Hematopoietic multipotent progenitor cell treated with erythropoietin and hydrocortisone succinate and interleukin-3 and kit ligand, for 15 days (in vitro differentiated cells): ENCODE measurements around the gene ANKRD11.
"Not testable (repeated sequence)": the region's sequence is repeated elsewhere in the genome, so short reads cannot be mapped to it uniquely, and the experiment has no call there.

Source experiments
- DNase-seq: peaks from one replicate; pipeline ENCODE4 v3.0.0-alpha.2; 2015; ENCODE audit warnings: low spot score

The ANKRD11 gene

GRCh38 chr16:89314357-89314756 is 176.0 kb downstream of the ANKRD11 start:
- no peak for DNase-seq

GRCh38 chr16:89313583-89313982 is 176.8 kb downstream of the ANKRD11 start:
- no peak for DNase-seq

- DNase-seq: no peak
Measured at GRCh38 chr16:89312598-89313299, 177.6 kb downstream of the ANKRD11 start.

- DNase-seq: no peak
Measured at GRCh38 chr16:89312194-89312593, 178.2 kb downstream of the ANKRD11 start.

- no peak for DNase-seq
Measured at GRCh38 chr16:89311636-89312035, 178.7 kb downstream of the ANKRD11 start.

GRCh38 chr16:89309438-89310122 is 180.8 kb downstream of the ANKRD11 start:
- DNase-seq: no peak

- DNase-seq: no peak
Measured at GRCh38 chr16:89308391-89309333, 181.7 kb downstream of the ANKRD11 start.

- no peak for DNase-seq
Measured at GRCh38 chr16:89307421-89307805, 182.9 kb downstream of the ANKRD11 start.

- not testable (repeated sequence) for DNase-seq
Measured at GRCh38 chr16:89306457-89307420, 183.6 kb downstream of the ANKRD11 start.

GRCh38 chr16:89304941-89305705 is 185.2 kb downstream of the ANKRD11 start:
- DNase-seq: no peak

- DNase-seq: no peak
Measured at GRCh38 chr16:89304181-89304851, 186.0 kb downstream of the ANKRD11 start.

- no peak for DNase-seq
Measured at GRCh38 chr16:89303617-89304016, 186.7 kb downstream of the ANKRD11 start.

- no peak for DNase-seq
Measured at GRCh38 chr16:89300976-89301360, 189.4 kb downstream of the ANKRD11 start.

GRCh38 chr16:89300311-89300975 is 189.9 kb downstream of the ANKRD11 start:
- no peak for DNase-seq

GRCh38 chr16:89299357-89300111 is 190.8 kb downstream of the ANKRD11 start:
- not testable (repeated sequence) for DNase-seq

GRCh38 chr16:89298623-89299225 is 191.6 kb downstream of the ANKRD11 start:
- DNase-seq: no peak

- no peak for DNase-seq
Measured at GRCh38 chr16:89297910-89298545, 192.3 kb downstream of the ANKRD11 start.
